ENCODE measurements around the gene HMGCLL1. TPM values are rescaled to one million over a fixed set of nuclear protein-coding genes. Genes with fewer than 3 reads are reported as not detected.

Gene HMGCLL1
- total and polyA plus RNA-seq, 2 donors (not counting 1 experiment from before 2014, with no cell fraction given), result 0.05 to 0.83 TPM

GRCh38 chr6:55494411-55494810 lies 84.6 kb downstream of the HMGCLL1 start:
- H3K4me1 ChIP-seq (ENCODE audit: control insufficient read depth, extremely low read depth, insufficient read depth, low read length), result no peaks in the 10 kb centered on the region
- no peaks in the 10 kb centered on the region for H3K9me3 ChIP-seq (ENCODE audit: control insufficient read depth, insufficient read depth, low read depth, low read length)
- no peak overlapping the region for H3K4me3 ChIP-seq (replicated peaks in 1 of 4; ENCODE audit: control extremely low read depth in 1 of 4, insufficient read depth in 1 of 4, low read depth in 3 of 4, low read length in 4 of 4)
- H2AFZ ChIP-seq (ENCODE audit: low read length), result no peak overlapping the region
- TF ChIP-seq CTCF (conservative IDR thresholded peaks at IDR 0.05 in 1 of 2, IDR thresholded peaks at IDR 0.05 in 1 of 2; ENCODE audit: low read depth in 1 of 2, low read length in 2 of 2), result no peak
- TF ChIP-seq EZH2 (IDR thresholded peaks at IDR 0.05; ENCODE audit: low read length, missing control alignments), result no peak
- no peak overlapping the region for H3K9ac ChIP-seq (ENCODE audit: insufficient read depth, low read length)
- no peak overlapping the region for H3K27ac ChIP-seq (ENCODE audit: insufficient read depth, low read length)
- DNase-seq (ENCODE audit: low read depth in 2 of 2), result no peak
- H3K27me3 ChIP-seq (ENCODE audit: control insufficient read depth, insufficient read depth, low read length), result no peaks in the 10 kb centered on the region
- H3K79me2 ChIP-seq (ENCODE audit: control insufficient read depth, insufficient read depth, low read length), result no peaks in the 10 kb centered on the region
- H3K4me2 ChIP-seq (ENCODE audit: extremely low read depth, insufficient read depth, low read length), result no peak overlapping the region
- no peaks in the 10 kb centered on the region for H3K36me3 ChIP-seq (ENCODE audit: control insufficient read depth, insufficient read depth, low read length)
- no peaks in the 10 kb centered on the region for H4K20me1 ChIP-seq (ENCODE audit: control insufficient read depth, extremely low read depth, insufficient read depth, low read length)

- TF ChIP-seq EZH2 (IDR thresholded peaks at IDR 0.05; ENCODE audit: low read length, missing control alignments) (no peak), CTCF (conservative IDR thresholded peaks at IDR 0.05 in 1 of 2, IDR thresholded peaks at IDR 0.05 in 1 of 2; ENCODE audit: low read depth in 1 of 2, low read length in 2 of 2) (no peak)
Measured at GRCh38 chr6:55492259-55492658, 86.7 kb downstream of the HMGCLL1 start.

GRCh38 chr6:55490871-55491270 lies 88.1 kb downstream of the HMGCLL1 start:
- DNase-seq (ENCODE audit: low read depth in 2 of 2), result no peak
- no peak overlapping the region for H3K4me2 ChIP-seq (ENCODE audit: extremely low read depth, insufficient read depth, low read length)

More at GRCh38 chr6:55492259-55492658, 86.7 kb downstream of the HMGCLL1 start:
- Histone ChIP-seq H3K4me3 (replicated peaks in 1 of 4; ENCODE audit: control extremely low read depth in 1 of 4, insufficient read depth in 1 of 4, low read depth in 3 of 4, low read length in 4 of 4) (no peak overlapping the region), H3K79me2 (ENCODE audit: control insufficient read depth, insufficient read depth, low read length) (no peaks in the 10 kb centered on the region), H3K4me2 (ENCODE audit: extremely low read depth, insufficient read depth, low read length) (no peak overlapping the region), H2AFZ (ENCODE audit: low read length) (no peak overlapping the region), H3K9me3 (ENCODE audit: control insufficient read depth, insufficient read depth, low read depth, low read length) (no peaks in the 10 kb centered on the region), H3K9ac (ENCODE audit: insufficient read depth, low read length) (no peak overlapping the region), H3K27ac (ENCODE audit: insufficient read depth, low read length) (no peak overlapping the region), H4K20me1 (ENCODE audit: control insufficient read depth, extremely low read depth, insufficient read depth, low read length) (no peaks in the 10 kb centered on the region), H3K36me3 (ENCODE audit: control insufficient read depth, insufficient read depth, low read length) (no peaks in the 10 kb centered on the region), H3K4me1 (ENCODE audit: control insufficient read depth, extremely low read depth, insufficient read depth, low read length) (no peaks in the 10 kb centered on the region), H3K27me3 (ENCODE audit: control insufficient read depth, insufficient read depth, low read length) (no peaks in the 10 kb centered on the region)
- no peak for DNase-seq (ENCODE audit: low read depth in 2 of 2)

More at GRCh38 chr6:55490871-55491270, 88.1 kb downstream of the HMGCLL1 start:
- no peak overlapping the region for H3K9ac ChIP-seq (ENCODE audit: insufficient read depth, low read length)
- H3K4me3 ChIP-seq (replicated peaks in 1 of 4; ENCODE audit: control extremely low read depth in 1 of 4, insufficient read depth in 1 of 4, low read depth in 3 of 4, low read length in 4 of 4), result no peak overlapping the region
- TF ChIP-seq EZH2 (IDR thresholded peaks at IDR 0.05; ENCODE audit: low read length, missing control alignments) (no peak), CTCF (conservative IDR thresholded peaks at IDR 0.05 in 1 of 2, IDR thresholded peaks at IDR 0.05 in 1 of 2; ENCODE audit: low read depth in 1 of 2, low read length in 2 of 2) (no peak)
- H3K4me1 ChIP-seq (ENCODE audit: control insufficient read depth, extremely low read depth, insufficient read depth, low read length), result no peaks in the 10 kb centered on the region
- H2AFZ ChIP-seq (ENCODE audit: low read length), result no peak overlapping the region
- H3K27ac ChIP-seq (ENCODE audit: insufficient read depth, low read length), result no peak overlapping the region
- no peaks in the 10 kb centered on the region for H3K36me3 ChIP-seq (ENCODE audit: control insufficient read depth, insufficient read depth, low read length)
- no peaks in the 10 kb centered on the region for H3K27me3 ChIP-seq (ENCODE audit: control insufficient read depth, insufficient read depth, low read length)
- H3K9me3 ChIP-seq (ENCODE audit: control insufficient read depth, insufficient read depth, low read depth, low read length), result no peaks in the 10 kb centered on the region
- no peaks in the 10 kb centered on the region for H3K79me2 ChIP-seq (ENCODE audit: control insufficient read depth, insufficient read depth, low read length)
- no peaks in the 10 kb centered on the region for H4K20me1 ChIP-seq (ENCODE audit: control insufficient read depth, extremely low read depth, insufficient read depth, low read length)

Data from fibroblast of lung (primary cell).